WTC11 (cell line): ENCODE measurements around the gene XPNPEP1.

Experiments
- CREB1 ChIP-seq: sonication (generic); formaldehyde crosslinking; IDR thresholded peaks from 2 replicates; pipeline ENCODE4 v1.8.0; 2023; ENCODE audit warnings: mild to moderate bottlenecking, missing genetic modification reagents
- CTCF ChIP-seq: fragments of 200-600 bp; IDR thresholded peaks from 2 replicates; pipeline ENCODE4 v1.8.0; 2022; ENCODE audit warnings: antibody characterized with exemption
- MYBL2 ChIP-seq: sonication (generic); formaldehyde crosslinking; IDR thresholded peaks from 2 replicates; pipeline ENCODE4 v1.8.1; 2023; ENCODE audit warnings: mild to moderate bottlenecking, moderate library complexity, missing genetic modification reagents
- NR1H2 ChIP-seq: sonication (generic); formaldehyde crosslinking; IDR thresholded peaks from 2 replicates; pipeline ENCODE4 v1.9.0; 2021; ENCODE audit warnings: mild to moderate bottlenecking, moderate library complexity, missing genetic modification reagents
- ZNF416 ChIP-seq: fragments of 250-450 bp; sonication (Bioruptor Pico); IDR thresholded peaks from 2 replicates; pipeline ENCODE4 v1.9.0; 2021; ENCODE audit warnings: mild to moderate bottlenecking, inconsistent platforms

GRCh38 chr10:109906316-109906715 is 17.0 kb downstream of the XPNPEP1 start:
- no peak for TF ChIP-seq CTCF
- no peak for TF ChIP-seq NR1H2 (CRISPR knock-in tag)
- TF ChIP-seq ZNF416 (CRISPR knock-in tag): no peak
- no peak for TF ChIP-seq MYBL2 (CRISPR knock-in tag)
- TF ChIP-seq CREB1: no peak
